GM12878 (cell line): ENCODE results near the gene LIFR.

Experiments
- EZH2 ChIP-seq: IDR thresholded peaks from 2 replicates; pipeline ENCODE4 v1.6.1; 2012; ENCODE audit warnings: low read depth, mild to moderate bottlenecking, control low read depth, inconsistent platforms, low read length, borderline replicate concordance; ENCODE audit not compliant: control insufficient read depth
- POLR2A ChIP-seq: IDR thresholded peaks from 2 replicates; pipeline ENCODE4 v1.6.1; 2011; ENCODE audit warnings: low read depth, mild to moderate bottlenecking, low read length
- POLR2AphosphoS5 ChIP-seq: IDR thresholded peaks from 2 replicates; pipeline ENCODE4 v1.6.1; 2011; ENCODE audit warnings: mild to moderate bottlenecking, low read length, inconsistent platforms
- YY1 ChIP-seq: IDR thresholded peaks from 2 replicates; pipeline ENCODE4 v1.6.1; 2011; ENCODE audit warnings: low read depth, mild to moderate bottlenecking, low read length
- ZNF384 ChIP-seq: IDR thresholded peaks from 2 replicates; pipeline ENCODE4 v1.6.1; 2012; ENCODE audit warnings: low read depth, mild to moderate bottlenecking, low read length, improper control_type of control experiment, borderline replicate concordance
- TF ChIP-seq, protein P1 (sequence below), 3 experiments: IDR thresholded peaks in 2 of 3; conservative IDR thresholded peaks in 1 of 3; 2 replicates each; pipeline ENCODE4 v1.5.1; 2011; ENCODE audit warnings: low read depth in 3 of 3, low read length in 3 of 3, mild to moderate bottlenecking in 3 of 3, control low read depth in 2 of 3, moderate library complexity in 2 of 3, inconsistent platforms in 1 of 3, mixed read lengths in 1 of 3; ENCODE audit not compliant: control insufficient read depth in 2 of 3, insufficient read depth in 1 of 3; ENCODE audit errors: extremely low read depth in 1 of 3
- TF ChIP-seq, protein P2 (sequence below): fragments of 450-650 bp; IDR thresholded peaks from 2 replicates; pipeline ENCODE4 v1.6.1; 2016; ENCODE audit warnings: mild to moderate bottlenecking

GRCh38 chr5:38601133-38601862 lies 44.9 kb upstream of the LIFR start:
- TF ChIP-seq YY1 (no peak), POLR2AphosphoS5 (no peak), POLR2A (no peak), ZNF384 (no peak), EZH2 (no peak)
- TF ChIP-seq, protein P1, sequence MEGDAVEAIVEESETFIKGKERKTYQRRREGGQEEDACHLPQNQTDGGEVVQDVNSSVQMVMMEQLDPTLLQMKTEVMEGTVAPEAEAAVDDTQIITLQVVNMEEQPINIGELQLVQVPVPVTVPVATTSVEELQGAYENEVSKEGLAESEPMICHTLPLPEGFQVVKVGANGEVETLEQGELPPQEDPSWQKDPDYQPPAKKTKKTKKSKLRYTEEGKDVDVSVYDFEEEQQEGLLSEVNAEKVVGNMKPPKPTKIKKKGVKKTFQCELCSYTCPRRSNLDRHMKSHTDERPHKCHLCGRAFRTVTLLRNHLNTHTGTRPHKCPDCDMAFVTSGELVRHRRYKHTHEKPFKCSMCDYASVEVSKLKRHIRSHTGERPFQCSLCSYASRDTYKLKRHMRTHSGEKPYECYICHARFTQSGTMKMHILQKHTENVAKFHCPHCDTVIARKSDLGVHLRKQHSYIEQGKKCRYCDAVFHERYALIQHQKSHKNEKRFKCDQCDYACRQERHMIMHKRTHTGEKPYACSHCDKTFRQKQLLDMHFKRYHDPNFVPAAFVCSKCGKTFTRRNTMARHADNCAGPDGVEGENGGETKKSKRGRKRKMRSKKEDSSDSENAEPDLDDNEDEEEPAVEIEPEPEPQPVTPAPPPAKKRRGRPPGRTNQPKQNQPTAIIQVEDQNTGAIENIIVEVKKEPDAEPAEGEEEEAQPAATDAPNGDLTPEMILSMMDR (IDR thresholded peaks at IDR 0.05 in 2 of 3, conservative IDR thresholded peaks at IDR 0.05 in 1 of 3; ENCODE audit: control insufficient read depth in 2 of 3, extremely low read depth in 1 of 3, insufficient read depth in 1 of 3, low read depth in 3 of 3, low read length in 3 of 3), result no peak
- TF ChIP-seq, protein P2, sequence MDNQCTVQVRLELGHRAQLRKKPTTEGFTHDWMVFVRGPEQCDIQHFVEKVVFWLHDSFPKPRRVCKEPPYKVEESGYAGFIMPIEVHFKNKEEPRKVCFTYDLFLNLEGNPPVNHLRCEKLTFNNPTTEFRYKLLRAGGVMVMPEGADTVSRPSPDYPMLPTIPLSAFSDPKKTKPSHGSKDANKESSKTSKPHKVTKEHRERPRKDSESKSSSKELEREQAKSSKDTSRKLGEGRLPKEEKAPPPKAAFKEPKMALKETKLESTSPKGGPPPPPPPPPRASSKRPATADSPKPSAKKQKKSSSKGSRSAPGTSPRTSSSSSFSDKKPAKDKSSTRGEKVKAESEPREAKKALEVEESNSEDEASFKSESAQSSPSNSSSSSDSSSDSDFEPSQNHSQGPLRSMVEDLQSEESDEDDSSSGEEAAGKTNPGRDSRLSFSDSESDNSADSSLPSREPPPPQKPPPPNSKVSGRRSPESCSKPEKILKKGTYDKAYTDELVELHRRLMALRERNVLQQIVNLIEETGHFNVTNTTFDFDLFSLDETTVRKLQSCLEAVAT, result no peak
